Heart left ventricle (tissue), 16 donors: Measurements from ENCODE around the gene HEMGN. TPM values are rescaled to one million over a fixed set of nuclear protein-coding genes. Genes with fewer than 3 reads are reported as not detected.

Source experiments
- ATAC-seq, 4 donors: fragments of 200-7000 bp; cut with Tn5 transposase; one replicate each; pipeline ENCODE4 v1.9.1; 2020 to 2022; ENCODE audit warnings: moderate library complexity in 4 of 4, mild to moderate bottlenecking in 3 of 4, moderate number of reproducible peaks in 1 of 4
- DNase-seq, 5 donors: peaks; one replicate each; pipeline ENCODE4 v3.0.0-alpha.2; 2020
- H3K27ac ChIP-seq, 12 donors: fragments of 200-600 bp; sonication (generic) in 4 of 12; one replicate each; pipeline versions ENCODE4 v1.5.0 to v1.8.0; 2016 to 2022; ENCODE audit warnings: mild to moderate bottlenecking in 2 of 12
- H3K27me3 ChIP-seq, 9 donors: fragments of 200-600 bp; sonication (generic) in 2 of 9; one replicate each; pipeline versions ENCODE4 v1.5.1 to v1.8.0; 2016 to 2022; ENCODE audit warnings: mild to moderate bottlenecking in 3 of 9
- H3K36me3 ChIP-seq, 9 donors: fragments of 200-600 bp; sonication (generic) in 2 of 9; one replicate each; pipeline versions ENCODE4 v1.5.0 to v1.8.0; 2018 to 2022; ENCODE audit warnings: mild to moderate bottlenecking in 2 of 9
- H3K4me1 ChIP-seq, 12 donors: fragments of 200-600 bp; sonication (generic) in 4 of 12; one replicate each; pipeline versions ENCODE4 v1.5.0 to v1.8.0; 2016 to 2022; ENCODE audit warnings: mild to moderate bottlenecking in 3 of 12
- H3K4me3 ChIP-seq, 12 donors: fragments of 200-600 bp; sonication (generic) in 4 of 12; one replicate each; pipeline versions ENCODE4 v1.5.0 to v1.8.0; 2017 to 2022; ENCODE audit warnings: mild to moderate bottlenecking in 9 of 12, moderate library complexity in 4 of 12
- H3K9me3 ChIP-seq, 12 donors: fragments of 200-600 bp; sonication (generic) in 4 of 12; one replicate each; pipeline versions ENCODE4 v1.5.0 to v1.8.0; 2016 to 2022; ENCODE audit warnings: mild to moderate bottlenecking in 1 of 12
- CTCF ChIP-seq, 12 donors: fragments of 200-600 bp; sonication (generic) in 4 of 12; IDR thresholded peaks; one replicate each; pipeline versions ENCODE4 v1.5.0 to v1.8.0; 2018 to 2022; ENCODE audit warnings: antibody characterized with exemption in 12 of 12, mild to moderate bottlenecking in 5 of 12
- POLR2A ChIP-seq, 2 donors: fragments of 450-650 bp; IDR thresholded peaks; one replicate each; pipeline ENCODE4 v1.6.1; 2017; ENCODE audit warnings: antibody characterized with exemption in 2 of 2, mild to moderate bottlenecking in 2 of 2, moderate library complexity in 2 of 2
- WGBS, 4 donors: extraction: QIAGEN DNeasy Blood & Tissue Kit in 2 of 4; methylation state at CpG; one replicate each; pipeline versions ENCODE4 v1.1.5 to v1.1.7; 2013 to 2018; 5-methylcytosine and 5-hydroxymethylcytosine counted together
- intact Hi-C, 10 donors: fragments of 100-400 bp; cut with DNase I; formaldehyde crosslinking; loops; one replicate each; pipeline versions ENCODE4 v1.11.1 to v1.14.2; 2022
- polyA plus RNA-seq, 2 donors: library from polyadenylated mRNA; stranded (reverse); fragments of 200-250 nt; gene quantifications; one replicate each; pipeline ENCODE4 v1.2.3, GENCODE V29; 2013
- total RNA-seq, 9 donors: library from RNA; depleted of rRNA in 2 of 9; stranded (reverse); fragments of >200 nt in 2 of 9; fragmentation: NEBNext Ultra II Directional in 3 of 9; extraction: Animal tissue kit (Norgen Biotek cat#: 25700) in 3 of 9; gene quantifications; one replicate each; pipeline versions ENCODE4 v1.1.0 to v1.2.4, GENCODE V29; 2016 to 2023
- donor health status: ischemic (EF 13 %, LVEDD 7.1; RV severe dilation, severe dysfunction).
- donor health status: healthy with polysubstance abuse.
- donor health status: DM: no; HTN: yes; CAD: no.
- donor health status: DM: no; HTN: no; CAD: no.
- donor health status: ischemic (EF 25% LVEDD 6.9; RV normal size, moderate dysfunction).
- donor health status: ischemic (EF 25% LVEDD 5.7; RV mildly dilated, moderate dysfunction).
- donor health status: healthy.
- donor health status: DM: yes; HTN: yes; CAD: no.
- donor health status: ischemic (EF 35%, LVEDD 5.7; RV mildly dilated, moderate dysfunction).
- donor health status: nonischemic (EF 11% LVEDD 7.7; RV severe dilation, severe dysfunction).
- donor health status: DM: yes; HTN: yes; CAD: no.
- donor health status: PGD.
- donor health status: ischemic (EF 29% LVEDD 5.4; RV normal size, mild dysfunction).
- donor health status: nonischemic (EF 23%, LVEDD 6.1; RV moderate dilation, normal function).

The HEMGN gene
- total and polyA plus RNA-seq, 11 donors: 0.23 to 0.40 TPM; not detected in 9

- no peak for DNase-seq
- 91 to 97% (median 95%) methylated on average over 2 of the region's 2 CpGs for WGBS, 4 donors
- TF ChIP-seq POLR2A (IDR thresholded peaks at IDR 0.05) (no peak), CTCF (IDR thresholded peaks at IDR 0.05) (no peak)
- Histone ChIP-seq H3K9me3 (no peaks in the 10 kb centered on the region), H3K36me3 (peaks cover 3 to 95% (median 73%) of the 10 kb centered on the region in 9 donors), H3K27ac (no peak overlapping the region), H3K4me3 (no peak overlapping the region), H3K27me3 (no peaks in the 10 kb centered on the region), H3K4me1 (peaks cover 0 to 23% (median 0%) of the 10 kb centered on the region in 12 donors)
- intact Hi-C loops: no loop called here
- no peak for ATAC-seq
Observed at GRCh38 chr9:97911528-97911927, 26.4 kb downstream of the HEMGN start.

GRCh38 chr9:97910357-97910756, 27.6 kb downstream of the HEMGN start:
- no peak overlapping the region for H3K4me3 ChIP-seq
- no peak overlapping the region for H3K27ac ChIP-seq
- H3K27me3 ChIP-seq: no peaks in the 10 kb centered on the region
- TF ChIP-seq POLR2A (IDR thresholded peaks at IDR 0.05) (no peak), CTCF (IDR thresholded peaks at IDR 0.05) (no peak)
- no peaks in the 10 kb centered on the region for H3K9me3 ChIP-seq
- H3K4me1 ChIP-seq: peaks cover 0 to 34% (median 6%) of the 10 kb centered on the region in 12 donors
- intact Hi-C loops: no loop called here
- WGBS, 4 donors: 89 to 97% (median 95%) methylated on average over 6 of the region's 6 CpGs
- DNase-seq: no peak
- no peak for ATAC-seq
- H3K36me3 ChIP-seq: peaks cover 0 to 89% (median 64%) of the 10 kb centered on the region in 9 donors

GRCh38 chr9:97908705-97909104, 29.3 kb downstream of the HEMGN start:
- TF ChIP-seq CTCF (IDR thresholded peaks at IDR 0.05) (no peak), POLR2A (IDR thresholded peaks at IDR 0.05) (no peak)
- Histone ChIP-seq H3K4me1 (peaks cover 0 to 39% (median 6%) of the 10 kb centered on the region in 12 donors), H3K9me3 (no peaks in the 10 kb centered on the region), H3K36me3 (peaks cover 0 to 89% (median 57%) of the 10 kb centered on the region in 9 donors), H3K27ac (peak overlapping the region in 1 of 12 donors; percentile 59), H3K4me3 (no peak overlapping the region), H3K27me3 (no peaks in the 10 kb centered on the region)
- peak in 1 of 4 donors; percentile 42 for ATAC-seq
- 88 to 100% (median 91%) methylated on average over 1 of the region's 1 CpG for WGBS, 4 donors
- DNase-seq: no peak
- intact Hi-C loops: loop anchor here in 3 of 10 donors (5.0 to 10.0 kb wide), 2 partner anchors 441 to 444 kb away; no protein-coding TSS in a partner anchor

GRCh38 chr9:97907632-97908031, 30.3 kb downstream of the HEMGN start:
- 77 to 83% (median 82%) methylated on average over 5 of the region's 5 CpGs for WGBS, 4 donors
- ATAC-seq (peak in 2 of 4 donors; percentile 25 to 31), DNase-seq (no peak)
- H3K4me1 ChIP-seq: peaks cover 0 to 39% (median 6%) of the 10 kb centered on the region in 12 donors
- H3K36me3 ChIP-seq: peaks cover 0 to 87% (median 52%) of the 10 kb centered on the region in 9 donors
- intact Hi-C loops: loop anchor here in 3 of 10 donors (5.0 to 10.0 kb wide), 2 partner anchors 440 to 443 kb away; no protein-coding TSS in a partner anchor
- H3K27me3 ChIP-seq: no peaks in the 10 kb centered on the region
- H3K27ac ChIP-seq: peak overlapping the region in 1 of 12 donors; percentile 90
- no peak for TF ChIP-seq POLR2A (IDR thresholded peaks at IDR 0.05)
- no peak for TF ChIP-seq CTCF (IDR thresholded peaks at IDR 0.05)
- H3K4me3 ChIP-seq: no peak overlapping the region
- H3K9me3 ChIP-seq: no peaks in the 10 kb centered on the region
